ENCODE data around the gene S100A11.

Gene S100A11

DNA sequence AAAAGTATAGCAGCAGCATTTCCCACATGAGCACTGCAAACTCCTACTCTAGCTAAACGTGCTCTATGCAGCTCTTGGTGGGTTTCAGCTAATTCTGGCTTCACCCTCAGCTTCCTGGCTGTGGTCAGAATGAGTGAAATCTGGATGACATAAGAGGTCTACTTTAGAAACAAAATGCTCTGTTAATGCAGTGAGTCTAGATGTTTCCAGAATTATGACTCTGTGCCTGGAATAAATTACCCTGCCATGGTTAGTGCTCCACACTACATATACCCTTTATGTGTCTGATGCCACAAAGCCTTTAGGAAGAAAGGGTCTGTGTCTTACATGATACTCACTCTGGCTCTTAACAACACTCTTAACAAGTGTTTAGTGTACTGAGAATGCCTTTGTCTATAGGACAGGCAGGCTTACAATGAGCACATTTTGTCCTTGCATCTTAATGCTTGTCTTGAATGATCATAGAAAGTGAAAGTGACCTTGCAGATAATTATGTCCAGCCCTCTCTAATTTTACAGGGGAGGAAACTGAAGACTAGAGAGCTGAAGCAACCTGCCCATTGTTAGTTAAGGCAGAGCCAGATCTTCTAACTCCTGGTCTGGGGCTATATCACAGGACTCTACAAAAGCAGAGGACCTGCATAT is 52.4 kb downstream of the S100A11 start:
- DNase-seq (ENCODE audit: low read depth, low spot score) = no peak
